ENCODE measurements around the gene CNGA2.

- TF ChIP-seq CTCF (IDR thresholded peaks at IDR 0.05): no peak
- TF ChIP-seq ZFX (IDR thresholded peaks at IDR 0.05; ENCODE audit: borderline replicate concordance): no peak
These were observed 19.5 kb downstream of the CNGA2 start for GRCh38 chrX:151754047-151754429.
